Activated CD4-positive, alpha-beta memory T cell treated with anti-CD3 and anti-CD28 coated beads for 36 hours (primary cell): ENCODE results near the gene PARP15. TPM values are rescaled to one million over a fixed set of nuclear protein-coding genes. Genes with fewer than 3 reads are reported as not detected.
"Not testable (repeated sequence)": the region's sequence is repeated elsewhere in the genome, so short reads cannot be mapped to it uniquely, and the experiment has no call there.

Source experiments
- CTCF ChIA-PET: fragments of 350-600 bp; sonication (Branson Sonifier 250); formaldehyde crosslinking; loops from one replicate; lab custom pipeline; 2021; ENCODE audit warnings: antibody characterized with exemption, inconsistent platforms; lab: Charles Lee
- POLR2A ChIA-PET: fragments of 350-600 bp; sonication (Branson Sonifier 250); formaldehyde crosslinking; loops from one replicate; lab custom pipeline; 2021; ENCODE audit warnings: antibody characterized with exemption; lab: Charles Lee
- DNase-seq: peaks from one replicate; pipeline ENCODE4 v3.0.0-alpha.2; 2020
- H3K27ac Mint-ChIP-seq: one replicate; pipeline ENCODE4 v1.8.0; 2021; ENCODE audit warnings: mixed read lengths
- H3K27me3 Mint-ChIP-seq: one replicate; pipeline ENCODE4 v1.8.0; 2021; ENCODE audit warnings: mixed read lengths
- H3K36me3 Mint-ChIP-seq: one replicate; pipeline ENCODE4 v1.8.0; 2021; ENCODE audit warnings: mixed read lengths
- H3K4me1 Mint-ChIP-seq: one replicate; pipeline ENCODE4 v1.8.0; 2021; ENCODE audit warnings: low read depth, mixed read lengths
- H3K4me3 Mint-ChIP-seq: one replicate; pipeline ENCODE4 v1.8.0; 2021; ENCODE audit warnings: mild to moderate bottlenecking, mixed read lengths
- H3K9me3 Mint-ChIP-seq: one replicate; pipeline ENCODE4 v1.8.0; 2021; ENCODE audit warnings: mixed read lengths
- intact Hi-C: fragments of 100-400 bp; cut with micrococcal nuclease; formaldehyde crosslinking; loops from one replicate; pipeline ENCODE4 v1.15.1; 2023
- total RNA-seq, 2 experiments: library from RNA; stranded (reverse); gene quantifications; one replicate each; pipeline ENCODE4 v1.2.3, GENCODE V29; 2021

PARP15 gene
- total RNA-seq, 2 experiments from 2014 or later: 9.1 to 11.0 TPM

- ChIA-PET POLR2A (interaction anchor here (1.5 kb wide), 1 partner anchor 118 kb away, joined by 5 read pairs; the partner anchor contains the start of genes DTX3L and PARP9), CTCF (interaction anchor here (1.3 kb wide), 1 partner anchor 13 kb away, joined by 4 read pairs; no protein-coding TSS in a partner anchor)
- Mint-ChIP-seq H3K4me1 (peaks cover 59% of the 10 kb centered on the region), H3K36me3 (peaks cover 17% of the 10 kb centered on the region), H3K4me3 (peak overlapping the region; percentile 14)
- not testable (repeated sequence) for DNase-seq, H3K27ac Mint-ChIP-seq, H3K9me3 Mint-ChIP-seq, H3K27me3 Mint-ChIP-seq
- intact Hi-C loops: loop anchor here (5.0 to 10.0 kb wide), 4 partner anchors 226 to 1138 kb away; partner anchors contain the start of genes GOLGB1 and POLQ
Observed at GRCh38 chr3:122682778-122683411, 105.4 kb downstream of the PARP15 start.

GRCh38 chr3:122687298-122687697 is 109.8 kb downstream of the PARP15 start:
- POLR2A ChIA-PET: interaction anchor here (0.6 to 1.2 kb wide), 4 partner anchors 10 to 937 kb away, joined by 3 to 4 read pairs (median 3); partner anchors contain the start of gene KPNA1
- CTCF ChIA-PET: interaction anchor here (1.3 to 2.0 kb wide), 2 partner anchors 9 to 126 kb away, joined by 3 to 15 read pairs; no protein-coding TSS in a partner anchor
- Mint-ChIP-seq H3K27ac (no peak overlapping the region), H3K27me3 (no peaks in the 10 kb centered on the region), H3K9me3 (no peaks in the 10 kb centered on the region), H3K36me3 (peaks cover 25% of the 10 kb centered on the region), H3K4me3 (no peak overlapping the region), H3K4me1 (peaks cover 31% of the 10 kb centered on the region)
- DNase-seq: no peak
- intact Hi-C loops: loop anchor here (10.0 kb wide), 1 partner anchor 1142 kb away; the partner anchor contains the start of gene POLQ

Other genes with a start within 250 kb of the PARP15 start
- gene MIX23, start 194.4 kb upstream of the PARP15 start, total RNA-seq: 10 to 100 TPM; 86.4 to 87.8 TPM
- 100 to 1,000 TPM in 1 of 2 experiments, 10 to 100 TPM in 1; 99.1 to 102 TPM for gene FAM162A, start 193.5 kb upstream of the PARP15 start, total RNA-seq
- gene WDR5B, start 161.6 kb upstream of the PARP15 start, total RNA-seq: 1 to 10 TPM; 3.7 to 4.4 TPM
- 10 to 100 TPM; 43.4 to 46.0 TPM for gene KPNA1, start 62.7 kb upstream of the PARP15 start, total RNA-seq
- 10 to 100 TPM; 38.1 to 38.4 TPM for gene PARP9, start 13.3 kb upstream of the PARP15 start, total RNA-seq
- 10 to 100 TPM; 39.6 to 40.8 TPM for gene DTX3L, start 13.3 kb upstream of the PARP15 start, total RNA-seq
- 10 to 100 TPM; 50.8 to 51.6 TPM for gene PARP14, start 103.2 kb downstream of the PARP15 start, total RNA-seq
- 1 to 10 TPM; 4.8 TPM for gene HSPBAP1, start 216.2 kb downstream of the PARP15 start, total RNA-seq
- 1 to 10 TPM; 2.3 to 2.7 TPM for gene SLC49A4, start 217.4 kb downstream of the PARP15 start, total RNA-seq